Hepatocyte (in vitro differentiated cells): ENCODE measurements around the gene GULP1.

Experiments used
- EZH2 ChIP-seq: fragments of 200-600 bp; sonication (generic); IDR thresholded peaks from 2 replicates; pipeline ENCODE4 v1.6.1; 2016; ENCODE audit warnings: antibody characterized with exemption, mild to moderate bottlenecking, borderline replicate concordance
- EZH2phosphoT487 ChIP-seq: fragments of 200-600 bp; sonication (generic); IDR thresholded peaks from one replicate; pipeline ENCODE4 v1.6.1; 2018; ENCODE audit warnings: antibody characterized with exemption, mild to moderate bottlenecking, low read depth, moderate library complexity; ENCODE audit not compliant: unreplicated experiment, severe bottlenecking
- TF ChIP-seq, protein P1 (sequence below): fragments of 200-600 bp; sonication (generic); IDR thresholded peaks from 2 replicates; pipeline ENCODE4 v1.5.1; 2016; ENCODE audit warnings: antibody characterized with exemption, mild to moderate bottlenecking; ENCODE audit not compliant: poor library complexity

DNA sequence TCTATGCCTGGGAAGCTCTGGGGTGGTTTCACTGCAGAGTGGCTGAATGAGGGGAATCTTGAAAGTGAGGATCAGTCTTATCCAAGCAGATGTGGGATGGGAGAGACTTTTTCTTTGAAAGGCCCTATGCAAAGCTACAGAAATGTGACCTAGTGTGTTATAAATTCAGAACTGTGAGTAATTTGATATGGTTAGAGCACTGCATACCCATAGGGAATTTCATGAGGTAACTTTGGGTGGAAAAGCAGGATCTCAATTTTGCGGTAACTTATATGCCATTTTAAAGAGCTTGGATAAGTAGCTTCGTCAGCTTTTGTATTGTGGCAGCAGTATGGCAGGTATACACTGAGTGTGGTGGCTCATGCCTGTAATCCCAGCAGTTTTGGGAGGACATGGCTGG lies 40.9 kb downstream of the GULP1 start:
- TF ChIP-seq, protein P1, sequence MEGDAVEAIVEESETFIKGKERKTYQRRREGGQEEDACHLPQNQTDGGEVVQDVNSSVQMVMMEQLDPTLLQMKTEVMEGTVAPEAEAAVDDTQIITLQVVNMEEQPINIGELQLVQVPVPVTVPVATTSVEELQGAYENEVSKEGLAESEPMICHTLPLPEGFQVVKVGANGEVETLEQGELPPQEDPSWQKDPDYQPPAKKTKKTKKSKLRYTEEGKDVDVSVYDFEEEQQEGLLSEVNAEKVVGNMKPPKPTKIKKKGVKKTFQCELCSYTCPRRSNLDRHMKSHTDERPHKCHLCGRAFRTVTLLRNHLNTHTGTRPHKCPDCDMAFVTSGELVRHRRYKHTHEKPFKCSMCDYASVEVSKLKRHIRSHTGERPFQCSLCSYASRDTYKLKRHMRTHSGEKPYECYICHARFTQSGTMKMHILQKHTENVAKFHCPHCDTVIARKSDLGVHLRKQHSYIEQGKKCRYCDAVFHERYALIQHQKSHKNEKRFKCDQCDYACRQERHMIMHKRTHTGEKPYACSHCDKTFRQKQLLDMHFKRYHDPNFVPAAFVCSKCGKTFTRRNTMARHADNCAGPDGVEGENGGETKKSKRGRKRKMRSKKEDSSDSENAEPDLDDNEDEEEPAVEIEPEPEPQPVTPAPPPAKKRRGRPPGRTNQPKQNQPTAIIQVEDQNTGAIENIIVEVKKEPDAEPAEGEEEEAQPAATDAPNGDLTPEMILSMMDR, result no peak
- TF ChIP-seq EZH2, result no peak
- TF ChIP-seq EZH2phosphoT487, result no peak
